ENCODE results near the gene CYB5B. TPM values are rescaled to one million over a fixed set of nuclear protein-coding genes. Genes with fewer than 3 reads are reported as not detected.

Gene CYB5B
- polyA plus RNA-seq, 1 of the 3 experiments (the other 2 are of a cell fraction) = 64.4 TPM

GRCh38 chr16:69384974-69385373 lies 39.4 kb upstream of the CYB5B start:
- no peak for DNase-seq
- H3K9me2 ChIP-seq = no peaks in the 10 kb centered on the region
- H3K9me3 ChIP-seq = no peaks in the 10 kb centered on the region
- peak overlapping the region; percentile 76 for H3K9ac ChIP-seq
- H2AFZ ChIP-seq (ENCODE audit: low read depth) = peak overlapping the region; percentile 29; the same call in 1 of the 2 replicates
- H3K4me1 ChIP-seq (ENCODE audit: control insufficient read depth in 1 of 2, insufficient read depth in 2 of 2, low read depth in 1 of 2, low read length in 1 of 2) = peaks cover 4 to 5% of the 10 kb centered on the region in 2 experiments; a peak in 3 of 4 replicates
- peak overlapping the region; percentile 73 for H3K4me2 ChIP-seq
- POLR2A ChIA-PET = interaction anchor here (1.3 kb wide), 1 partner anchor 55 kb away, joined by 3 read pairs; no protein-coding TSS in a partner anchor
- peak overlapping the region; percentile 70 for H3K4me3 ChIP-seq (ENCODE audit: low read depth in 2 of 2, low read length in 1 of 2)
- H3K79me2 ChIP-seq (ENCODE audit: insufficient read depth) = peaks cover 61% of the 10 kb centered on the region
- 9% methylated on average over 6 of the region's 6 CpGs for WGBS (ENCODE audit: low lambda C conversion rate)
- no peaks in the 10 kb centered on the region for H3K27me3 ChIP-seq (ENCODE audit: insufficient read depth)
- no peak for TF ChIP-seq NRF1 (IDR thresholded peaks at IDR 0.05; ENCODE audit: low read depth, low read length)
- CTCF ChIA-PET = interaction anchor here (1.0 to 3.1 kb wide), 3 partner anchors 10 to 407 kb away, joined by 3 to 24 read pairs (median 3); partner anchors contain the start of gene NOB1
- peak overlapping the region; percentile 65 to 82; a peak in 3 of 4 replicates for H3K27ac ChIP-seq (ENCODE audit: low read depth in 2 of 2, low read length in 1 of 2)
- H3F3A ChIP-seq (replicated peaks; ENCODE audit: insufficient read depth) = peaks cover 33% of the 10 kb centered on the region
- H4K20me1 ChIP-seq (ENCODE audit: insufficient read depth) = no peaks in the 10 kb centered on the region
- peaks cover 28 to 45% of the 10 kb centered on the region in 2 experiments for H3K36me3 ChIP-seq (replicated peaks in 1 of 2; ENCODE audit: control insufficient read depth in 1 of 2, insufficient read depth in 2 of 2, low read length in 1 of 2)

- no peak for DNase-seq
- Histone ChIP-seq H3K27me3 (ENCODE audit: insufficient read depth) (no peaks in the 10 kb centered on the region), H4K20me1 (ENCODE audit: insufficient read depth) (no peaks in the 10 kb centered on the region), H3K9me2 (no peaks in the 10 kb centered on the region), H3K4me2 (peak overlapping the region; percentile 83; the same call in 1 of the 2 replicates), H3K9me3 (no peaks in the 10 kb centered on the region), H3K9ac (no peak overlapping the region), H2AFZ (ENCODE audit: low read depth) (peak overlapping the region; percentile 99), H3K36me3 (replicated peaks in 1 of 2; ENCODE audit: control insufficient read depth in 1 of 2, insufficient read depth in 2 of 2, low read length in 1 of 2) (peaks cover 24 to 29% of the 10 kb centered on the region in 2 experiments), H3F3A (replicated peaks; ENCODE audit: insufficient read depth) (peaks cover 28% of the 10 kb centered on the region), H3K27ac (ENCODE audit: low read depth in 2 of 2, low read length in 1 of 2) (peak overlapping the region in 1 of 2 experiments; percentile 65; a peak in 1 of 4 replicates), H3K4me1 (ENCODE audit: control insufficient read depth in 1 of 2, insufficient read depth in 2 of 2, low read depth in 1 of 2, low read length in 1 of 2) (peaks cover 4 to 5% of the 10 kb centered on the region in 2 experiments; a peak in 3 of 4 replicates), H3K4me3 (ENCODE audit: low read depth in 2 of 2, low read length in 1 of 2) (peak overlapping the region; percentile 70; a peak in 3 of 4 replicates), H3K79me2 (ENCODE audit: insufficient read depth) (peaks cover 45% of the 10 kb centered on the region)
- POLR2A ChIA-PET = interaction anchor here (0.6 kb wide), 1 partner anchor 284 kb away, joined by 3 read pairs; no protein-coding TSS in a partner anchor
- CTCF ChIA-PET = interaction anchor here (0.7 to 3.1 kb wide), 4 partner anchors 9 to 405 kb away, joined by 3 to 24 read pairs (median 4); no protein-coding TSS in a partner anchor
- TF ChIP-seq TCF12 (IDR thresholded peaks at IDR 0.05) = no peak
- no peak for TF ChIP-seq NFIC (IDR thresholded peaks at IDR 0.05; ENCODE audit: borderline replicate concordance)
- no peak for TF ChIP-seq RFX5 (IDR thresholded peaks at IDR 0.05; ENCODE audit: low read length)
- no peak for TF ChIP-seq ZBTB33 (IDR thresholded peaks at IDR 0.05; ENCODE audit: borderline replicate concordance, low read depth)
- TF ChIP-seq POLR2AphosphoS5 (IDR thresholded peaks at IDR 0.05; ENCODE audit: low read depth, low read length) = no peak
- no peak for TF ChIP-seq FOXM1 (IDR thresholded peaks at IDR 0.05; ENCODE audit: low read depth)
- no peak for TF ChIP-seq GATA2 (CRISPR knock-in tag; IDR thresholded peaks at IDR 0.05)
- no peak for TF ChIP-seq NRF1 (IDR thresholded peaks at IDR 0.05; ENCODE audit: low read depth, low read length)
- no peak for TF ChIP-seq MXI1 (IDR thresholded peaks at IDR 0.05; ENCODE audit: low read depth, low read length)
- no peak for TF ChIP-seq RAD21 (IDR thresholded peaks at IDR 0.05; ENCODE audit: low read length)
- no peak for TF ChIP-seq EP300 (IDR thresholded peaks at IDR 0.05; ENCODE audit: borderline replicate concordance in 1 of 2, low read depth in 1 of 2, low read length in 1 of 2)
- TF ChIP-seq SIN3A (IDR thresholded peaks at IDR 0.05; ENCODE audit: borderline replicate concordance, low read depth, low read length) = no peak
- no peak for TF ChIP-seq GABPA (IDR thresholded peaks at IDR 0.05; ENCODE audit: low read depth)
- no peak for TF ChIP-seq JUND (IDR thresholded peaks at IDR 0.05)
- no peak for TF ChIP-seq CTCF (IDR thresholded peaks at IDR 0.05)
- TF ChIP-seq TEAD4 (IDR thresholded peaks at IDR 0.05; ENCODE audit: borderline replicate concordance, insufficient read depth) = no peak
- TF ChIP-seq USF2 (IDR thresholded peaks at IDR 0.05; ENCODE audit: borderline replicate concordance, low read depth, low read length) = no peak
- TF ChIP-seq CHD2 (IDR thresholded peaks at IDR 0.05; ENCODE audit: low read length, partially characterized antibody) = no peak
- TF ChIP-seq MAX (IDR thresholded peaks at IDR 0.05; ENCODE audit: low read depth) = no peak
- no peak for TF ChIP-seq ELF1 (IDR thresholded peaks at IDR 0.05)
- WGBS (ENCODE audit: low lambda C conversion rate) = 57% methylated on average over 1 of the region's 1 CpG
Measured at GRCh38 chr16:69386596-69386995, 37.8 kb upstream of the CYB5B start.

All from SK-N-SH (cell line).